Neuronal stem cell (in vitro differentiated cells): ENCODE results near the gene KIF14.
"Not testable (repeated sequence)": the region's sequence is repeated elsewhere in the genome, so short reads cannot be mapped to it uniquely, and the experiment has no call there.

Experiments
- DNase-seq: peaks from one replicate; pipeline ENCODE4 v3.0.0-alpha.2; 2013; ENCODE audit warnings: low spot score
- H2AFZ ChIP-seq: one replicate; pipeline ENCODE4 v1.6.1; 2013; ENCODE audit warnings: mild to moderate bottlenecking, low read length, inconsistent platforms
- H2AK5ac ChIP-seq: 2 replicates; pipeline ENCODE4 v1.6.1; 2013; ENCODE audit warnings: low read depth, mild to moderate bottlenecking, inconsistent platforms, low read length, moderate library complexity, mixed read lengths
- H2BK120ac ChIP-seq: 2 replicates; pipeline ENCODE4 v1.6.1; 2013; ENCODE audit warnings: low read depth, mild to moderate bottlenecking, inconsistent platforms, low read length, moderate library complexity, mixed read lengths
- H2BK12ac ChIP-seq: one replicate; pipeline ENCODE4 v1.6.1; 2013; ENCODE audit warnings: low read length, inconsistent platforms
- H2BK15ac ChIP-seq: 2 replicates; pipeline ENCODE4 v1.6.1; 2013; ENCODE audit warnings: mild to moderate bottlenecking, low read length, inconsistent platforms, mixed read lengths
- H2BK5ac ChIP-seq: one replicate; pipeline ENCODE4 v1.6.1; 2013; ENCODE audit warnings: inconsistent platforms, mild to moderate bottlenecking, low read length, moderate library complexity
- H3K14ac ChIP-seq: one replicate; pipeline ENCODE4 v1.6.1; 2013; ENCODE audit warnings: low read length, inconsistent platforms
- H3K18ac ChIP-seq: 2 replicates; pipeline ENCODE4 v1.6.1; 2013; ENCODE audit warnings: low read length, inconsistent platforms
- H3K23ac ChIP-seq: 2 replicates; pipeline ENCODE4 v1.6.1; 2013; ENCODE audit warnings: low read depth, mild to moderate bottlenecking, mixed read lengths, low read length, inconsistent platforms; ENCODE audit not compliant: poor library complexity
- H3K27ac ChIP-seq: replicated peaks from 3 replicates; pipeline ENCODE4 v1.5.1; 2013; ENCODE audit warnings: low read length, inconsistent platforms
- H3K27me3 ChIP-seq, 3 experiments: 2 replicates each; pipeline ENCODE4 v1.6.1; 2013; ENCODE audit warnings: low read length in 3 of 3, mild to moderate bottlenecking in 2 of 3, inconsistent platforms in 1 of 3, low read depth in 1 of 3, mixed read lengths in 1 of 3, moderate library complexity in 1 of 3; ENCODE audit not compliant: control insufficient read depth in 3 of 3, insufficient read depth in 3 of 3
- H3K36me3 ChIP-seq, 2 donors: replicated peaks in 1 of 2; 2 replicates each; pipeline ENCODE4 v1.6.1; 2013; ENCODE audit warnings: low read length in 2 of 2; ENCODE audit not compliant: control insufficient read depth in 2 of 2, insufficient read depth in 2 of 2
- H3K4ac ChIP-seq: 2 replicates; pipeline ENCODE4 v1.6.1; 2013; ENCODE audit warnings: inconsistent platforms, mild to moderate bottlenecking, low read length, moderate library complexity
- H3K4me1 ChIP-seq, 2 donors: 1 replicate in 1 of 2; 2 replicates in 1 of 2; pipeline ENCODE4 v1.6.1; 2013; ENCODE audit warnings: low read length in 2 of 2, low read depth in 1 of 2; ENCODE audit not compliant: control insufficient read depth in 2 of 2, insufficient read depth in 1 of 2
- H3K4me2 ChIP-seq: one replicate; pipeline ENCODE4 v1.6.1; 2013; ENCODE audit warnings: mild to moderate bottlenecking, low read length, inconsistent platforms; ENCODE audit not compliant: insufficient read depth, poor library complexity, severe bottlenecking
- H3K4me3 ChIP-seq, 2 donors: 2 replicates each; pipeline ENCODE4 v1.5.1; 2013; ENCODE audit warnings: low read length in 2 of 2, mild to moderate bottlenecking in 2 of 2, inconsistent platforms in 1 of 2, moderate library complexity in 1 of 2
- H3K79me1 ChIP-seq: one replicate; pipeline ENCODE4 v1.6.1; 2013; ENCODE audit warnings: low read depth, mild to moderate bottlenecking, inconsistent platforms, low read length, moderate library complexity
- H3K9ac ChIP-seq: one replicate; pipeline ENCODE4 v1.6.1; 2013; ENCODE audit warnings: mild to moderate bottlenecking, low read depth, low read length, inconsistent platforms; ENCODE audit not compliant: poor library complexity
- H3K9me3 ChIP-seq, 2 donors: replicated peaks in 1 of 2; 2 replicates each; pipeline versions ENCODE3 to v1.6.1; 2013; ENCODE audit warnings: low read length in 2 of 2, mild to moderate bottlenecking in 2 of 2, inconsistent platforms in 1 of 2, low read depth in 1 of 2, mixed read lengths in 1 of 2, moderate library complexity in 1 of 2; ENCODE audit not compliant: control insufficient read depth in 2 of 2, insufficient read depth in 1 of 2
- H4K8ac ChIP-seq: one replicate; pipeline ENCODE4 v1.6.1; 2013; ENCODE audit warnings: low read depth, mild to moderate bottlenecking, inconsistent platforms, low read length, moderate library complexity
- H4K91ac ChIP-seq: one replicate; pipeline ENCODE4 v1.6.1; 2013; ENCODE audit warnings: low read length, low read depth, mild to moderate bottlenecking, inconsistent platforms; ENCODE audit not compliant: poor library complexity
- WGBS, 2 donors: extraction: QIAGEN DNeasy Blood & Tissue Kit; methylation state at CpG; one replicate each; pipeline ENCODE4 v1.1.7; 2013; ENCODE audit warnings: missing lambda C conversion rate in 2 of 2, mixed read lengths in 1 of 2; ENCODE audit not compliant: insufficient read length in 2 of 2, insufficient replicate concordance in 1 of 2; ENCODE audit errors: extremely low coverage in 2 of 2; 5-methylcytosine and 5-hydroxymethylcytosine counted together

The KIF14 gene

DNA sequence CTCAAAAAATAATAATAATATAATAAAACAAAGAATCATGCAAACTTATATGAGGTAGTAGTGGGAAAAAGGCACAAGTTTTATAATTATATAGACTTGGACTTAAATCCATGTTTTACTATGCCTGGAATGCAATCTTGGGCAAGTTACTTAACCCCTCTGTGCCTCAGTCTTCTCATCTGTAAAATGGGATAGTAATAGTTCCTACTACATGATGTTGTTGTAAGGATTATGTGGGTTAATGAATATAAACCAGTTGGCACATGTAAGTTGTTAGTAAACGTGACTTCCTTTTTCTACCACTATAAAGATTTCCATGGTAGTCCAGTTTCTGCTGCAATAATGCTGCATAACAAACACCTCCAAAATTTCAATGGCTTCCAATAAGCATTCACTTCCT, 10.8 kb upstream of the KIF14 start:
- H3K14ac ChIP-seq, result no peak overlapping the region
- no peaks in the 10 kb centered on the region for H3K9me3 ChIP-seq
- no peak for DNase-seq
- H2BK12ac ChIP-seq, result no peak overlapping the region
- H3K36me3 ChIP-seq, result no peaks in the 10 kb centered on the region
- no peaks in the 10 kb centered on the region for H3K27me3 ChIP-seq
- H2AFZ ChIP-seq, result no peak overlapping the region
- H3K27ac ChIP-seq, result no peak overlapping the region
- no peak overlapping the region for H2BK120ac ChIP-seq
- peaks cover 0 to 1% of the 10 kb centered on the region in 2 donors for H3K4me1 ChIP-seq
- H3K4me3 ChIP-seq, result no peak overlapping the region
- no peak overlapping the region for H2BK5ac ChIP-seq
- H3K4ac ChIP-seq, result no peak overlapping the region
- H3K79me1 ChIP-seq, result no peaks in the 10 kb centered on the region
- WGBS, 2 donors, result no CpG with 5 or more reads among the region's 1 CpG
- no peak overlapping the region for H2BK15ac ChIP-seq
- H2AK5ac ChIP-seq, result no peak overlapping the region
- no peak overlapping the region for H3K4me2 ChIP-seq
- no peak overlapping the region for H3K18ac ChIP-seq
- H4K91ac ChIP-seq, result no peak overlapping the region
- H3K9ac ChIP-seq, result no peak overlapping the region
- H4K8ac ChIP-seq, result no peak overlapping the region
- no peak overlapping the region for H3K23ac ChIP-seq

DNA sequence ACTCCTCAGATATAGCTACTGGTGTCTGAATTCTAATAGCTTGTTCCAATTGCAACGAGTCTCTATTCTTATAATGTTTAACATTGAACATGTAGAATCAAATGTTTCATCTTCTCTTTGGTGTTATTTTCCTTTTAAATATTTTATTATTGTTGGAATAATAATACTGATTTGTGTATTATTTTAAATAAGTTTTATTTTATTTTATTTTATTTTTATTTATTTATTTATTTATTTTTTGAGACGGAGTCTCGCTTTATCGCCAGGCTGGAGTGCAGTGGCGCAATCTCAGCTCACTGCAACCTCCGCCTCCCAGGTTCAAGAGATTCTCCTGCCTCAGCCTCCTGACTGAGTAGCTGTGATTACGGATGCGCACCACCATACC, 10.0 kb upstream of the KIF14 start:
- not testable (repeated sequence) for H3K4ac ChIP-seq, H2BK120ac ChIP-seq, DNase-seq, H3K9ac ChIP-seq, H3K4me2 ChIP-seq, H4K91ac ChIP-seq, H3K36me3 ChIP-seq, H2BK15ac ChIP-seq, H4K8ac ChIP-seq, H3K18ac ChIP-seq, H3K9me3 ChIP-seq, H3K23ac ChIP-seq, H3K79me1 ChIP-seq, H3K27ac ChIP-seq, H3K4me3 ChIP-seq, H2AK5ac ChIP-seq, H3K14ac ChIP-seq, H3K27me3 ChIP-seq, H2BK5ac ChIP-seq, H3K4me1 ChIP-seq, H2BK12ac ChIP-seq, H2AFZ ChIP-seq
- WGBS, 2 donors, result no CpG with 5 or more reads among the region's 8 CpGs

DNA sequence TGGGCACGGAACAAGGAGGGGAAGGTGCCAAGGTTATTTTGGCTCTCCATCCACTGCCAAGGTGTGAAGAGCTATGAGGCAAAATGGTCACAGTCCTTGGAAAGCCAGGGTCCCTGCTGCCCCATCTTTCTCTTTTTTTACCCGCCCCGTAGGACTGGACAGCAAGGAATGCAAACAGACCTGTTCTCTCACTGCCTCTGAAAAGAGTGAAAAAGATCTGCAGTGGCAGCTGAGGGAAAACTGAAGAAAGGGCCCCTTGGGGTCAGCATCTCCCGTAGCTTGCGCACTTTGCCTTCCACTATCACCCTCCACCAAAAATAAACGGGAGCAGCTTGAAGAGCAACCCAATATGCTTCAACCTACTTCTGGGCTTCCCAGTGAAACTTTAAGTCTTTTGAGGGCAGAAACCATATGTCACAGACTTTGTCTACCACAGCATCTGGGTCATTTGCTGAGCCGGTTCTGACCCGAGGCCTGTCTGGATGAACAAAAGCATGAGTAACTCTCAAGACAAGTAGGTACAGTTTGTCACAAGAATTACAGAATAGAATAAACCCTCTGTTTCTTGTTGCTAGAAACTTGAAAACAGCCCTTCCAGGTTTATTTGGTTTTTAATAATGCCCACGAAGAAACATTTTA, 9.4 kb upstream of the KIF14 start:
- Histone ChIP-seq H3K9ac (no peak overlapping the region), H3K27me3 (no peaks in the 10 kb centered on the region), H3K4me1 (peaks cover 1 to 4% of the 10 kb centered on the region in 2 donors), H2AFZ (peak overlapping the region; percentile 56), H3K36me3 (no peaks in the 10 kb centered on the region), H3K27ac (no peak overlapping the region), H2BK12ac (no peak overlapping the region), H3K23ac (no peak overlapping the region), H3K79me1 (no peaks in the 10 kb centered on the region), H2AK5ac (no peak overlapping the region), H3K4me2 (no peak overlapping the region), H3K18ac (no peak overlapping the region), H2BK5ac (no peak overlapping the region), H3K4ac (no peak overlapping the region), H3K4me3 (no peak overlapping the region), H2BK120ac (no peak overlapping the region), H4K91ac (no peak overlapping the region), H2BK15ac (no peak overlapping the region), H4K8ac (no peak overlapping the region), H3K9me3 (no peaks in the 10 kb centered on the region), H3K14ac (no peak overlapping the region)
- DNase-seq, result no peak
- no CpG with 5 or more reads among the region's 9 CpGs for WGBS, 2 donors

DNA sequence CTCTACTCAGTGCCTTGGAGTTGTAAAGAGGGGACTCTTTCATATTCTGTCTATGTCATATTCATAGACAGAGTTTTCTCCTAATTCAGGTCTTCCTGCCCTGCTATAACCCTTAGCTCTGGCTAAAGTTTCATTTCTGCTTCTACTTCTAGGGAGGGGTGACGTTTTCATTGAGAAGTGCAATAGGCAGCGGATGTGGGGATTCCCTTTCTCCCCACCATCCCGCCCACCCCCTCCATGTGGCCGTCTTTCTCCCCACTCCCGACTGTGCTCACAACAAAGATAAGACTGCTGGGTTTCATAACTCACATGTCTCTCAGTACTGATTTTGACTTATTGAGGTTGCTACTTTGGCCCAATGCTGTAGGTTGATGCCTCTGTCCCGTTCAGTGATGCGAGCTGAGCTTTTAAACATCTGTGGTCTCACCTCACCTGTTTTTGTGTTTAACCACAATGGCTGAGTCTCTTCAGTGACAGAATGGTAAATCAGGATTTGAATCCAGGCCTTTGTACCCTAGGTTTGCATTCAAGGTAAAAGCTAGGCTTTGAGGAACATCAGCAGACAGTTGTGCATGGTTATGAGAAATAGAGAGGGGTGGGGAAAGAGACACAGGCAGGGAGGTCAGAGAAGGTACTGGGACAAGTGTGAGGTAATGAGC, 7.8 kb upstream of the KIF14 start:
- Histone ChIP-seq H2BK120ac (no peak overlapping the region), H2BK5ac (no peak overlapping the region), H3K4ac (no peak overlapping the region), H2BK15ac (no peak overlapping the region), H3K27me3 (no peaks in the 10 kb centered on the region), H3K23ac (no peak overlapping the region), H3K27ac (no peak overlapping the region), H3K36me3 (no peaks in the 10 kb centered on the region), H3K18ac (no peak overlapping the region), H2AK5ac (no peak overlapping the region), H3K4me3 (no peak overlapping the region), H3K9ac (no peak overlapping the region), H3K9me3 (no peaks in the 10 kb centered on the region), H4K8ac (no peak overlapping the region), H2BK12ac (no peak overlapping the region), H3K4me1 (peaks cover 1 to 8% of the 10 kb centered on the region in 2 donors), H3K79me1 (no peaks in the 10 kb centered on the region), H2AFZ (no peak overlapping the region), H3K14ac (no peak overlapping the region), H3K4me2 (no peak overlapping the region), H4K91ac (no peak overlapping the region)
- WGBS, 2 donors, result no CpG with 5 or more reads among the region's 7 CpGs
- no peak for DNase-seq
